GM11168 (cell line): ENCODE data around the gene SRSF1.
"Not testable (repeated sequence)": the region's sequence is repeated elsewhere in the genome, so short reads cannot be mapped to it uniquely, and the experiment has no call there.

Experiments used
- in situ Hi-C: fragments of 300-500 bp; cut with MboI; formaldehyde crosslinking; loops from one replicate; pipeline ENCODE4 v1.12.0; 2022; ENCODE audit warnings: low sequenced_read_pairs; ENCODE audit not compliant: unreplicated experiment

Gene SRSF1

DNA sequence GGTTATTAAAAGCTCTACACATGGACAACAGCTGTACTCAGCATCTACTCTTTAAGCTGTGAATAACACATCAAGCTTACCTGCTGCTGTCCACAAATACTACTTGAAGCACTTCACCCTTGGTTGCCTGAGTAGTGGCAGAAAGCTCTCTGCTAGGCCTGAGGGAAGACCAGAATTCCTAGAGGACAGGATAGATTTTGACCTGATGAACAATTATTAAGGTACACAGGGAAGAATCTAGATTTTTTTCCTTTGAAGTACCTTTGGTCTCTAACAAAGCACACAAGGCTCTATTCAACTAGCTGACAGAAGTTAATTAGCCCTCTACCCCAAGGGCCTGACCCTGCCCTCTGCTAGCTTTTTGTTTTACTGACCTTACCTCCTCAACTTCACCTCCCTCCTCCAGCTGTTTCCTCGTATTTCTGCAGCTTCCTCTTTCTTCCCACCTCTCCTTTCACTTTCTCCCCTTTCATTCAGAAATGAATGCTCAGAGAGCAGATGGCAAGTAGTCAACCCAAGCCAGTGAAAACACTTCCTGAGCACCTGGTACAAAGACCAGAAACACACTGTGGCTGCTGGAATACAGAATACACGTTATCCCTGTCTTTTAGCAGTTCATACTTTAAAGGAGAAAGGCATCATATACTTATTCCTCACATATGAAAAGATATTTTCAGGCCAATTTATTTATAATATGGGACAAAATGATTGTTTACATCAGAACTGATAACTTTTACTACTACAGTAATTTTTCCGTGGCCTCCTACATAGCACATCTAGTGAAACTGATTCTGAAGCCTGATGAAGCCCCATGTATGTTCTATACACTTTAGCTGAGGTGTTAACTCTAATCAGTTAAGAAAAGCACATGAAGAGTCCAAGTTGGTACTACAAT is 13.3 kb downstream of the SRSF1 start:
- in situ Hi-C loops: no loop called here

DNA sequence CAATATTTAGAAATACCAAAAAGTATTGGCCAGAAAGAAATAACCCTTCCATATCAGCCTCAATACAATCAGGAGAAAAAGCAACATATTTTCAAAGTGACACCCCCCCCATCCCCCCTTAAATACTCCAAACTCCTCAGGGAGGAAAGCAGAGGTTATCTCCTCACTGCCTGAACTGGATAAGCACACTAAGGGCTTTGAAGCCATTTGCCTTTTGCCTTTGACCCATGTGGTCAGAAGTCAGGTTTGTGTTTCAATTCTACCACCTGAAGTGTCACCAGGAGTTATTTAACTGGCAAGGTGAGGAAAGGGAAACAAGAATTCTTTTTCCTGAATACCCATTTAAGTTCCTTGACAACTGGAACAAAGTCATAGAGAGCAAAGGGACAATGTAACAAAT is 15.5 kb downstream of the SRSF1 start:
- in situ Hi-C loops: no loop called here

DNA sequence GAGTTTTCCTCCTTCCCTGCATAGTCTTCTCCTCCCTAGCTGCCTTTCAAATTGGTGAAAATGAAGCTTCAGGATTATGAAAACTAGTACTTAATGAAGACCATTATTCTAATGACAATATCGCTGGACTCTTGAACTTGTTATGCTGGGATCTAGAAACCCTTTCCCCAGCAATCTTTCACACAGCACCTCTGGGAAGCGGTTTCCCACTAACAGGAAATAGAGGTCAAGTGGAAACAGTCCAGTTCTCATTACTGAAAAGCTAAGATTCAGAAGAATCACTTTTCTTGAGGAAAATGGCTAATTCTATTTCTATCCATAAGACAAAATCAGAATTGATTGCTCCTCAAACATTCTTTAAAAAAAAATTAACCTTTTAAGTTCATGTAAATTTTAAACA is 17.0 kb downstream of the SRSF1 start:
- in situ Hi-C loops: no loop called here

DNA sequence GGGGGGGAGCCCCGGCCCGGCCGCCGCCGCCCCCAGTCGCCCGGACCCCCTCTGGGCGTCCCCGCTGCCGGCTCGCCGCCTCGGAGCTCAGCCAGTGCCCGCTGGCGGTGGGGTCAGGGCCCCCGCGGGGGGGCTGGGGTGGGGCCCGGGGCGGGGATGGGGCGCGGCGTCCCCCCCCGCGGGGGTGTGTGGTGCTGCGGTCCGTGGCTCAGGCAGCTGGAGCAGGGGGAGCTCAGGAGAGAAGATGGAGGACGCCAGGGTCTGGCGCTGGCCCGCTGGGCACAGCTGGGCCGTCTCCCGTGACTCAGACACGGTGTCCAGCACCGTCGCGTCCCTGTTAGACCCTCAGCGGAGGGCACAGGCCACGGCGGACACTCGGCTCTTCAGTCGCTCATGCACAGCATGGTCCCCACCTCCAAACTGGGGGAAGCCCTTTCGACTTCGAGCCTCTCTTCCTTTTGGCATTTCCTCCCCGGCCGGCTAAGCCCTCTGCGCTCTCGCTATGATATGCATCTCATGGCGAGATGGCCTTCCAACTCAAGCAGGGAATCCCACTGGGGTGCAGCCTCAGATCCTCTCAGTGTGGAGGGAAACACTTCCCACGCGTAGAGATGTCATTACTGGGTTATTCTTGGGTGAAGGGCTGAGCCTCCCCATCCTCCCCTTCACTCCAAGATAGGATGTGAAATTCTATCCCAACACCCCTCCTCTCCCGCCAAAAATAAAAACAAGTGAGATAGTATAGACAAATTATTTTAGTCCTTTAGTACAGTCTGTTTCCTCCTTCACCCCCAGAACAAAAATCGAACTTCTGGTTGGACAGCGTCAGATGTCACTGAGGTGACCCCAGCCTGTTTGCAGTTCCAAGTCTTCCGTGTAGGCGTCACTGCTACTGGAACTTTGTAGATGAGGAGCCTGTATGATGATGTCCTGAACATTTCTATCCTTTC is 18.5 kb downstream of the SRSF1 start:
- in situ Hi-C loops: no loop called here

DNA sequence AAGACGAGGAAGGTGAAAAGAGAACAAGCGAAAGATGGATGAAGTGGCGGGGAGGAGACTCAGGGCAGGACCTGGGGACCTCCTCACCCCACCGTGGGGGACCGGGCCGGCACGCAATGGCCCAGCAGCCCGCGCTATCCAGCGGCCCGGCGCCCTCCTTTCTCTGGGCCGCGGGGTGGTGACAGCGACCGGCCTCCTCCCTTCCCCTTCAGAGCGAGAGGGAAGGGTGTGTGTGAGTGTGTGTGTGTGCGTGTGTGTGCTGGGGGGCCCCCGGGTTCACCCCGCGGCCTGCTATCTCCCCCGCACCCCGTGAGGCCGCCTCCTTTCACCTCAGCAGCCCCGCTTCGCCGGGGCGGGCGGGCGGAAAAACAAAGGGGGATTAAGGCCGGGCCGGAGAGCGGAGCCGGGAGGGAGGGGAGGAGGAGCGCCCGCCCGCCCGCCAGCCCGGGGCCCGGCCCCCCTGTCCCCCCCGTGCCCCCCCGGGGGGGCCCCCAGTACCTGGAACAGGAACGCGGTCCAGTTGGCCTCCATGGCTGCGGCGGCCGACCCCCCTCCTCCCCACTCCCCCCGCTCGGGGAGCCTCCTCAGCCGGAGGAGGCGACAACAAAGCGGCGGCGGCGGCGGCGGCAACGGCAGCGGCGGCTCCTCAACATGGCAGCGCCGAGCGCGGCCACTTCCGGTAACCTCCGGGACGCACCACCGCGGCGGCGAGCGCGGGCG is 19.3 kb downstream of the SRSF1 start, which contains the start of gene VEZF1:
Gene VEZF1, minus strand, starts transcription at position 674 of the 720 bp plus-strand sequence. Its CDS starts 143 bp downstream, at position 531.
- in situ Hi-C loops: no loop called here

DNA sequence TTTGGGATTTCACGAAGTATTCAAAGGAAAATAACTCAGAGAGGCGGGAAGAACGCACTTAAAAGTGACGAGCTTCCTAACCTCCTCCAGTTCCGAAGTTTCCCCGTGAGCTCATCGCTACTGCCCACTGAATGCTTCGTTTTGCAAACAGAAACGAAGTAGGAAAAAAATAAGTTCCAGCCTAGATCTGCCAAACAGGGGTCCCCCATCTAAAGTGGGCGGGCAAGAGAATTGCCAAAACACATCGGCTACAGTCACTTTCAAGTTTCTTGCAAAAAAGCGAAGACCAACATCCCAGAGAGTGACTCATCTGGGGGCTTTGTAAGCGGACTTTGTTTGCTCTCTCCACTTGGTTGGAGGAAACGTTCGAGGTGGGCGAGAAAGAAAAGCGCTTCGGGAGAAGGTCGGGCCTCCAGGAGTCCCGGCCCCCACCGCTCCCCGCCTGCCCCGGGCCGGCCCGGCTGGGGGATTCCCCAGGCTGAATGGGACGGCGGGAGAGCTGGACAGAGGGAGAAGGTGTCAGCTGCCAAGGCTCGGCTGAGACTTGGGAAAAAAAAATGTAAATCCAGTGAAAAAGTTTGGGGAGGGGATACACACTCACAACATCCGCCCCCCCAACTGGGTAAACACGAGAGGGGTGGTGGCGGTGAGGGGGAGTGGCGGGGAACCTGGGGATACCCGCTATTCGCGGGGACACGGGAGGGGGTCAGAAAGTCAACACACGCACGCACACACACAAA is 20.0 kb downstream of the SRSF1 start:
- in situ Hi-C loops: no loop called here

DNA sequence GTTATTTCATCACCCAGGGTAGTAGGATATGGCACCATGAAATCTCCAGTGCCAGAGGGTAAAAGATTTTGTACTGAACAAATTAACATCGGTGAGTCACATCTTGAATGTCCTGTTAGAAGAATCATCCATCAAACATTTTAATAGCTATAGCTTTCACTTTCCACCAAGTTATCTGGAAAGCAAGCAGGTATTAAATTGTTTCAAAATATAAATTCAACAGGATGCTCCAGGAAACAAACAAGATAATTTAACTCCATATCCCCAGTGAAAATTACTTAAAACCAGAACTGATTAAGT is 21.4 kb downstream of the SRSF1 start:
- in situ Hi-C loops: no loop called here

DNA sequence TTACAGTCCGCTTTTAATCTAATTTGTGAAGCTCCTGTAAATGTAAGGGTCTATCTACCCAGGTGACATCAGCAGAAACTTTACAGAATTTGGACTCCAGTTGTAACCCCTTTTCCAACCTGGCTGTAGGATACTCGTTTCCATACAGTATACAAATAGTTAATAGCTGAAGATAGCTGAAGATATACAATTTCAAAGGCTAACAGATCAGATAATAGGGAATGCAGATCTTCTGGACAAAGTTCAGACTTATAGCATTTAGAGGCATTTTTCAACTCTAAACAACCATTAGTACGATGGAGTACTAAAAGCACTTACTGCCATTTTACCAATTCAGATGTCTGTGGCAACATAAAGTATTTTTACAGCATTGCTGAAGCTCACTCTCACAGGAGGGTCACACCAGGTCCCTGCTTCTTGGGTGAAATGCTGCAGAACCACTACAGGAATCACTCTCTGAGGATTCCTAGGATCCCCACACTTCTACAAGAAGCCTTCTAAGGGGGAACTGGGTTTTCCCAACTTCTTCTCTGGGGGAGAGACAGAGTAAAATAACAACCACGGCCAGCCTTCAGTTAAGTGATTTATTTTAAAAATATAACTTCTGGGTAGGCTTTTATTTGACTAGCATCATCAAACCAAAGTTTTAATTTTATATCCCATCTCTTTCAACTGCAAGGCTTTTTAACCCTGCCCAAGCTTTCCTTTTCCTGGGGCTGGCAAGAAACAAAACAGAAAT is 21.9 kb downstream of the SRSF1 start:
- in situ Hi-C loops: no loop called here

DNA sequence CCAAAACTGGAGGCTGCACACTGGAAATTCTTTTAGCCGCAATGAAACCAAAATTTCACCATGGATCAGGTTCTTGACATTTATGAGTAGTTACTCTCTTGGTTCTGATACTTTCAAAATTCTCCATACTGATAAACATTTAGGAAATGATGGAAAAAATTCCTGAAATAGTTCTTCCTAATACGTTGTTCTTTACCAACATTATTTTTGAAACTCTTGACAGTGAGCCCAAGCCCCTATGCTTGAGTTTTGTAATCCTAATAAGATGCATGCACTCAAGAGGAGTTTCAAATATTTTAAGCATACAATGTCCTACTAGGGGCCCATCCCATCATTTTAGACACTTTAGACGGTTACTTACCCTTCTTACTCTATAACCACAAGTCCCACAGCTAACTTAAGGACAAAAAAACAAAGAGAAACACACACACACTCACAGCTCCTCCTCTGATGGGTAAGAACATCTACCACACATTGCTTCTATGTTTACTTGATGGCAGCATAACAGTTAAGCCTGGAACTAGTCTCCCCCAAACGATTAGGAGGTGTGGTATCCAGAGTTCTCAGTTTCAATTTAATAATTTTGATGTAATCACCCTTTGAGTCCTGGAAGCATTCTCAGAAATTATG is 22.7 kb downstream of the SRSF1 start:
- in situ Hi-C loops: no loop called here

DNA sequence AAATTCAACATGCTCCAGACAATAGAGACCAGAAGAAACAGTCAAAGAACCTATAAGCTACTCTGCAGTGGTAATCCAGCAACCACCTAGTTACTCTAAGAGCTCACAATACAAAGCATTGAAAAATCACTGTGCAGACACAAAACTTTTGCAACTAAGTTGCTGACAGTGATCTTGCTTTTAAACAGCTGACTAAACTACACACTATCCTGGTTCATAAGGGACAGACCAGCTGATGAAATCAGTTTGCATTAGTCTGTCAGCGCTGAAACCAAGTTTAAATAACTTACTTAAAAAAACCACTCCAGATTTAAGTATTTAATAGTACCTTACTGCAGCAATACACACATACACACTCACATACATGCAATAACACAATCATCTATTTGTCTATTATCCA is 23.6 kb downstream of the SRSF1 start:
- in situ Hi-C loops: no loop called here

DNA sequence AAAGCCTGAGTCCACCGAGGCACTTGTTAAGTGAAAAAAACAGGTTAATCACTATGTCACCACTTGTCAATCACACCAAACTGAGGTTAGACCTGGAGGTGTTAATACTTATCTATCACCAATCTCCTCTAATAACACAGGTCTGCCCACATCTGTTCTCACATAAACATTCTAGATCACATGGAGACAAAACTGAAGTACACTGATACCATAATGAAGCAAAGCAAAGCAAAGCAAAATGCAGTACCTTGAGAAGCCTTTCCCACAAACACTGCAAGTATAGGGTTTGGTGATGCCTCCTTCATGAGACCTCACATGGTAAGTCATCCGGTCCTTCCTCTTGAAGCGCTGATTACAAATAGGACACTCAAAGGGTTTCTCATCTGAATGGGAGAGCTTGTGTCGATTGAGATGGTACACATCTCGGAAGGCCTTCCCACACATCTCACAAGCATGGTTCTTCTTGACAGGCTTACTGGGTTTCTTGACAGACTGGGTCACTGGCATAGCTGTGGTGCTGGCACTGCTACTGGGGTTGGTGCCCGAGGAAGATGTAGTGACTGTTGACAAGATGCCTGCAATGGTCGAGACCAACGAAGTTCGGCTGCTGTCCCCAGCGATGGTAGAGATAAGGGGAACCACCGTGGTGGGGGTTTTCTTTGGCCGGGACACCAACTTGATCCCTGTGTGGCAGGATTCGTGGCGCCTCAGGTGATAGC is 24.4 kb downstream of the SRSF1 start:
- in situ Hi-C loops: no loop called here

DNA sequence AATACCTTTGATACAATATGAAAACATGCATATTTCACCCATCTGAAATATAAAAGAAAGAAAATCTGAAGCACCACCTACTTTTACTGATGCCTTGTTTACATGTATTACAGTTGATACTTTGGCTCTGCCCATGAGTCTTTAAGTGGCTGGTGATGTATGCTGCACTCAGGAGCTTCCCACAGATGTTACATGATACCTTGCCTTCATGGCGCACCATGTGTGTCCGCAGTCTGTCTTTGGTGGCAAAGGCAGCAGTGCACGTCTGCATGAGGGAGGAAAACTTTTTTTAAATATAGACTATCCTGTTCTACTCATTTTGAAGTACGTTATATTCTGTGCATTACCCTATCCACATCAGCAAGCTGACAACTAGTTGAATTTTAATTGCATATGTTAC is 26.5 kb downstream of the SRSF1 start:
- in situ Hi-C loops: no loop called here

DNA sequence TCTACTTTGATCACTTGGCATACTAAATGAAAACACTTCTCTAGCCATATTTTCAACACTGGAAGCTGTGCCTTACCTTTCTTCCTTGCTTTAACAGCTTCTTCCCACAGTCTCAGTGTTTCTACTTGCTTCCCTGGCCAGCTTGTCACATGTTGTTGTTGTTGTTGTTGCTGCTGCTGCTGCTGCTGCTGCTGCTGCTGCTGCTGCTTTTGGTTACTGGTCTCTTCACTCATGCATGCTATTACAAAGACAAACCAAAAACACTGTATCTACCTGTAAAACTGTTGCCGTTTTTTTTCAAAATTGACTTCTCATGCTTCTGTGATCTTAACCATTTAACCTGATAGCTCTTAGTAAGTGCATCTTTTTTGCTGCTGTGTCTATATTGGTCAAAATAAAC is 28.0 kb downstream of the SRSF1 start:
- in situ Hi-C loops: no loop called here

DNA sequence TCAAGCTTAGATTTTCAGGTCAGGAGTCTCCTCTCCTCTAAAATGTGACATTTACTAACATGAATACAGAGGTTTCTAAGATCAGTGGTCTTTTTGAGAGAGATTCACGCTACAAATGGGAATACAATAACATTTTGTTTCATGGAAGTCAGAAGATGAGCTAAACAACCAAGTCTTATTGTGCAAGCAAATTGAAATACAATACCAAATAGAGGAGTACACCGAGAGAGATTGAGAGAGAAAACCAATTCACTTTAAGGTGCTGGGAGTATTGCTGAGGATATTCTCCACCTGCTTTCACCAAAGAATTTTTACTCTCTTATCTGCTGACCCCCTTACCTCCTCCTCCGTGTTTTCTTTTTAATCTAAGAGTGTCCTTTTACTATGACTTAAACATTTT is 30.5 kb downstream of the SRSF1 start:
- in situ Hi-C loops: no loop called here

DNA sequence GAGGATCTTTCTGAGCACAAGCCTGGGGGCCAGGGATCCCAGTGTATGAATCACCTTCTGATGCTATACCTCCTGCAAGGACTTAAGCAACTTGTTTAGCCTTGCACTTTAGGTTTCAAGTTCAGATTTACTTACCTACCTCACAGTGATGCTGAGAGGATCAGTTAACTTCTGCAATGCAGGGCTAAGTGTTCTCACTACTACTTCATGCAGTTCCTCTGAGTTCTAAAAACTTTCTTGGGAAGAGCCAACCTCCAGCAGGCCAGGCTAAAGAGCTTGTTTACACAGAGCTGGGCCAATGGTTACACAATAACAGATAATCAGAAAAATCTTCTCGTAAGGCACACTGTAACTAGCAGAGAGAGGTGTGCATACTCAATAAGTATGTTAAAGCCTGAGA is 32.0 kb downstream of the SRSF1 start:
- in situ Hi-C loops: no loop called here

DNA sequence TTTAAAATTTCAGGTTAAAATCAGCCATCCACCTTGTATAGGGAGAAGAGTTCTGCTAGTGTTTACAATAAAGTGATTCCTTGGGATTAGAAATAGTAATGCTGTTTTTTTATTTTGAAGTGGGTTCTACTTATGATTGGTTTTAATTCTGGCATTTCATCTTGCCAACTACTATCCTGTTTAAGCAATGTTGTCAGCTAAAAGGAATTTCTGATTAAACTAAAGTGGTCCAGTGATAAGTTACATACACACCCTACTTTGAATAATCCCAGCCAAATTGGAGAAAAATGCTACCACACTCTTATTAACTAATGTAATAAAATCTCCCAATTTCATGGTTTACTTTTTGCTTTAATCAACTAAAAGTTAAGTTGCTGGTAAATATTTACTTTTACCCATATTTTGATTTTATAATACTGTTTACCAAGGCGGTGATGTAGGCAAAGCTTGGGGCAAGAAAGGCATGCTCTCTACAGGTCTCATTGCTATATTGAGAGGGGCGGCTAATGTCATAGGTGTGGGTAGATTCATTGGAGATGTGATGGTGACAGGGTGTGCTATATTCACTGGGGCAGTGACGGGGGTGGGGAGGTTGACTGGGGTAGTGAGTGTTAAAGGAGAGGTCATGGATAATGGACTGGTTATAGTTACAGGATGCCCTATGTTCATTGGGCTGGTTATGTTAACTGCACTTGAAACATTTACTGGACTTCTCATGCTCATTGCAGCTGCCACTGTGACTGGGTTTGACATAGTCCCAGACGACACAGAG is 32.8 kb downstream of the SRSF1 start:
- in situ Hi-C loops: not testable (repeated sequence)

DNA sequence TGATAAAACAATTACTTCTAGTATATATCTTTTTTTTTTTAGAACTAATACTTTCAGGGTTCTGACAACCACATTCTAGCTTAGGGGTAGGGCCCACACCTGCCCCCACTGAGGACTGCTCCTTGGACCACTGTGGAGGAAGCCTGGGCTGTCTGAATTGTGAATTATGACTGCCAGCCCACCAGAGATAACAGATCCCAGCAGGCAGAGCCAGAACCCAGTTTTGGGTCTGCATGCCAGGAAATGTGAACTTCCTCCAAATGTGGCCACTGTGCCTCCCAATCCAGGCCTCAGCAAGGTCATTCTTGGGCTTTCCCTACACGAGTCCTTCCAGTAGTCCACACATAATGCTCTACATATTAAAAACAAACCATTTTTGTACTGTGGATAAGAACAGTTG is 34.9 kb downstream of the SRSF1 start:
- in situ Hi-C loops: no loop called here

DNA sequence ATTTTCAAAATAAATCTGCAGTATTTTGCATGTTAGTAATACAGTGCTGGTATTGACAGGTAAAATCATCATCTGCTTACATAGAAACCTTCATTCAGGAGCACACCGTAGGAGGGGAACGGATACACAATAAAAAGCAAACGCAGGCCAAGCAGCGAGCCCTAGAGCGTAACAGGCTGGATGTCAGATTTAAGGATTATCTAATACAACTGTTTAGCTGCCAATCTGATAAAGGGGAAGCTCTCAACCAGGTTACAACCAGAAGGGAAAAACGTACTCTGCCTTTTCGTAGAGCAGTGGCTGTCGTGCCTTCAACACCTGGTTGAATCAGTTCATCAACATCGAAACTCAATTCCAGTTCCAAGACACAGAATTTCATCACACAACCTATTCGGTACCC is 35.5 kb downstream of the SRSF1 start:
- in situ Hi-C loops: no loop called here
